IMR-90 (cell line): Measurements from ENCODE around the gene SOX1. TPM values are rescaled to one million over a fixed set of nuclear protein-coding genes. Genes with fewer than 3 reads are reported as not detected.

ENCODE experiments used
- ATAC-seq: fragments of 200-7000 bp; cut with Tn5 transposase; 2 replicates; pipeline ENCODE4 v1.9.1; 2020; ENCODE audit warnings: low read depth, mild to moderate bottlenecking, moderate library complexity
- BruUV-seq: library from RNA; stranded (reverse); fragments of 400-500 nt; replicated peaks from 2 replicates; lab custom pipeline; 2021; lab: Mats Ljungman, UMichigan
- CTCF ChIA-PET: fragments of 300-600 bp; formaldehyde crosslinking; extraction: SDS; loops from one replicate; lab custom pipeline; 2021; ENCODE audit warnings: antibody characterized with exemption; lab: Yijun Ruan, JAX
- POLR2A ChIA-PET: fragments of 300-600 bp; sonication (Branson Sonifier 250); formaldehyde crosslinking; loops from one replicate; lab custom pipeline; 2022; ENCODE audit warnings: antibody characterized with exemption; ENCODE audit not compliant: unreplicated experiment; lab: Charles Lee
- DNase-seq: peaks from one replicate; pipeline ENCODE4 v3.0.0; 2013
- H2AFZ ChIP-seq: replicated peaks from 2 replicates; pipeline ENCODE3; 2013; ENCODE audit warnings: low read length, mild to moderate bottlenecking; ENCODE audit not compliant: poor library complexity
- H2AK5ac ChIP-seq: 2 replicates; pipeline ENCODE4 v1.6.1; 2013; ENCODE audit warnings: low read depth, low read length, inconsistent platforms
- H2AK9ac ChIP-seq: replicated peaks from 2 replicates; pipeline ENCODE3; 2013; ENCODE audit warnings: mild to moderate bottlenecking, low read depth, low read length, moderate library complexity; ENCODE audit not compliant: poor library complexity
- H2BK120ac ChIP-seq: 2 replicates; pipeline ENCODE4 v1.6.1; 2013; ENCODE audit warnings: low read depth, low read length, inconsistent platforms
- H2BK15ac ChIP-seq: 3 replicates; pipeline ENCODE4 v1.6.1; 2013; ENCODE audit warnings: low read depth, low read length, inconsistent platforms
- H2BK20ac ChIP-seq: 2 replicates; pipeline ENCODE4 v1.6.1; 2013; ENCODE audit warnings: low read depth, mild to moderate bottlenecking, inconsistent platforms, low read length, moderate library complexity
- H2BK5ac ChIP-seq: 2 replicates; pipeline ENCODE4 v1.6.1; 2013; ENCODE audit warnings: mild to moderate bottlenecking, low read depth, low read length, inconsistent platforms; ENCODE audit not compliant: poor library complexity, severe bottlenecking
- H3K14ac ChIP-seq: replicated peaks from 2 replicates; pipeline ENCODE4 v1.6.1; 2013; ENCODE audit warnings: low read depth, low read length, inconsistent platforms
- H3K18ac ChIP-seq: 2 replicates; pipeline ENCODE4 v1.6.1; 2013; ENCODE audit warnings: low read depth, low read length, control low read depth
- H3K23ac ChIP-seq: 2 replicates; pipeline ENCODE4 v1.6.1; 2013; ENCODE audit warnings: low read depth, low read length, inconsistent platforms
- H3K27ac ChIP-seq: 2 replicates; pipeline ENCODE4 v1.5.1; 2013; ENCODE audit warnings: mild to moderate bottlenecking, control low read depth, low read length; ENCODE audit not compliant: insufficient read depth
- H3K27me3 ChIP-seq: 2 replicates; pipeline ENCODE4 v1.6.1; 2013; ENCODE audit warnings: low read length; ENCODE audit not compliant: control insufficient read depth, insufficient read depth
- H3K36me3 ChIP-seq: 2 replicates; pipeline ENCODE4 v1.6.1; 2013; ENCODE audit warnings: low read length, mixed read lengths; ENCODE audit not compliant: control insufficient read depth, insufficient read depth
- H3K4ac ChIP-seq: 2 replicates; pipeline ENCODE4 v1.6.1; 2013; ENCODE audit warnings: low read depth, low read length, inconsistent platforms
- H3K4me1 ChIP-seq: 2 replicates; pipeline ENCODE4 v1.6.1; 2013; ENCODE audit warnings: low read length, mixed read lengths; ENCODE audit not compliant: control insufficient read depth, insufficient read depth
- H3K4me2 ChIP-seq: 2 replicates; pipeline ENCODE4 v1.6.1; 2013; ENCODE audit warnings: low read depth, mild to moderate bottlenecking, control low read depth, low read length, moderate library complexity
- H3K4me3 ChIP-seq: 2 replicates; pipeline ENCODE4 v1.5.1; 2013; ENCODE audit warnings: low read depth, mild to moderate bottlenecking, control low read depth, low read length, moderate library complexity; ENCODE audit not compliant: insufficient read depth
- H3K56ac ChIP-seq: 2 replicates; pipeline ENCODE4 v1.6.1; 2013; ENCODE audit warnings: low read length, inconsistent platforms; ENCODE audit not compliant: insufficient read depth; ENCODE audit errors: extremely low read depth
- H3K79me1 ChIP-seq, 2 experiments: 2 replicates each; pipeline ENCODE4 v1.6.1; 2013; ENCODE audit warnings: low read length in 2 of 2, inconsistent platforms in 1 of 2, low read depth in 1 of 2
- H3K9ac ChIP-seq: 2 replicates; pipeline ENCODE4 v1.6.1; 2013; ENCODE audit warnings: low read depth, low read length, control low read depth
- H3K9me1 ChIP-seq: 2 replicates; pipeline ENCODE4 v1.6.1; 2013; ENCODE audit warnings: low read length, inconsistent platforms; ENCODE audit not compliant: insufficient read depth
- H3K9me3 ChIP-seq: 2 replicates; pipeline ENCODE4 v1.6.1; 2013; ENCODE audit warnings: low read length; ENCODE audit not compliant: control insufficient read depth, insufficient read depth
- H4K20me1 ChIP-seq: 2 replicates; pipeline ENCODE4 v1.6.1; 2013; ENCODE audit warnings: low read length, inconsistent platforms; ENCODE audit not compliant: insufficient read depth
- H4K5ac ChIP-seq: 2 replicates; pipeline ENCODE4 v1.6.1; 2013; ENCODE audit warnings: mild to moderate bottlenecking, low read depth, low read length, control low read depth
- H4K8ac ChIP-seq, 2 experiments: 2 replicates each; pipeline ENCODE4 v1.6.1; 2013; ENCODE audit warnings: low read depth in 2 of 2, low read length in 2 of 2, control low read depth in 1 of 2, inconsistent platforms in 1 of 2
- H4K91ac ChIP-seq: 2 replicates; pipeline ENCODE4 v1.6.1; 2013; ENCODE audit warnings: low read depth, low read length, inconsistent platforms; ENCODE audit not compliant: insufficient read depth
- BHLHE40 ChIP-seq: fragments of 150-350 bp; IDR thresholded peaks from 2 replicates; pipeline ENCODE4 v1.6.1; 2016; ENCODE audit warnings: mild to moderate bottlenecking, low read depth, low read length
- CEBPB ChIP-seq: IDR thresholded peaks from 2 replicates; pipeline ENCODE4 v1.6.1; 2012; ENCODE audit warnings: low read depth, low read length, improper control_type of control experiment
- CHD1 ChIP-seq: IDR thresholded peaks from 2 replicates; pipeline ENCODE4 v1.6.1; 2012; ENCODE audit warnings: low read depth, low read length, improper control_type of control experiment
- CTCF ChIP-seq: conservative IDR thresholded peaks from 2 replicates; pipeline ENCODE4 v1.5.1; 2012; ENCODE audit warnings: mild to moderate bottlenecking, low read depth, low read length, improper control_type of control experiment
- ELK1 ChIP-seq: fragments of 150-350 bp; IDR thresholded peaks from 2 replicates; pipeline ENCODE4 v1.6.1; 2016; ENCODE audit warnings: low read depth, mild to moderate bottlenecking, low read length, moderate library complexity, borderline replicate concordance
- MAFK ChIP-seq: IDR thresholded peaks from 2 replicates; pipeline ENCODE4 v1.6.1; 2012; ENCODE audit warnings: low read depth, low read length, improper control_type of control experiment
- MAZ ChIP-seq: IDR thresholded peaks from 2 replicates; pipeline ENCODE4 v1.6.1; 2012; ENCODE audit warnings: low read depth, mild to moderate bottlenecking, low read length, improper control_type of control experiment, moderate library complexity, borderline replicate concordance
- MXI1 ChIP-seq: IDR thresholded peaks from 2 replicates; pipeline ENCODE4 v1.6.1; 2012; ENCODE audit warnings: low read depth, mild to moderate bottlenecking, low read length, moderate library complexity, borderline replicate concordance
- NFE2L2 ChIP-seq: fragments of 150-350 bp; IDR thresholded peaks from 2 replicates; pipeline ENCODE4 v1.6.1; 2016; ENCODE audit warnings: low read depth, mild to moderate bottlenecking, low read length
- POLR2A ChIP-seq: IDR thresholded peaks from 2 replicates; pipeline ENCODE4 v1.6.1; 2012; ENCODE audit warnings: mild to moderate bottlenecking, low read depth, low read length
- RCOR1 ChIP-seq: IDR thresholded peaks from 2 replicates; pipeline ENCODE4 v1.6.1; 2012; ENCODE audit warnings: mild to moderate bottlenecking, low read length, improper control_type of control experiment; ENCODE audit not compliant: insufficient replicate concordance
- RFX5 ChIP-seq: IDR thresholded peaks from 2 replicates; pipeline ENCODE4 v1.8.0; 2012; ENCODE audit warnings: low read depth, mild to moderate bottlenecking, low read length, moderate library complexity
- SMC3 ChIP-seq: fragments of 150-350 bp; IDR thresholded peaks from 2 replicates; pipeline ENCODE4 v1.6.1; 2016; ENCODE audit warnings: low read depth, mild to moderate bottlenecking, antibody characterized with exemption, low read length, moderate library complexity
- WGBS, 2 experiments: methylation state at CpG; one replicate each; pipeline versions ENCODE4 v1.1.5 to v1.1.7; 2013; ENCODE audit warnings: missing lambda C conversion rate in 2 of 2; ENCODE audit not compliant: insufficient read length in 1 of 2; ENCODE audit errors: extremely low coverage in 2 of 2; 5-methylcytosine and 5-hydroxymethylcytosine counted together
- dilution Hi-C: fragments of 300-500 bp; cut with HindIII; formaldehyde crosslinking; loops from one replicate; pipeline ENCODE4 v1.14.3; 2018; ENCODE audit warnings: low sequenced_read_pairs; ENCODE audit not compliant: unreplicated experiment
- in situ Hi-C: fragments of 300-500 bp; cut with MboI; formaldehyde crosslinking; loops from 3 replicates; pipeline ENCODE4 v1.14.3; 2019; ENCODE audit warnings: low sequenced_read_pairs, inconsistent platforms, mixed read lengths
- intact Hi-C: fragments of 100-400 bp; cut with micrococcal nuclease; formaldehyde crosslinking; loops from 2 replicates; pipeline ENCODE4 v1.10.0; 2022
- polyA plus RNA-seq, 3 experiments: library from polyadenylated mRNA; depleted of rRNA; stranded (reverse); fragments of >200 nt; gene quantifications; 2 replicates each; pipeline ENCODE4 v1.2.3, GENCODE V29; 2012; ENCODE audit warnings: low replicate concordance in 1 of 3
- total RNA-seq: library from RNA; depleted of rRNA; stranded (reverse); fragments of >200 nt; gene quantifications from 2 replicates; pipeline ENCODE4 v1.2.3, GENCODE V29; 2012

SOX1 gene
- total and polyA plus RNA-seq, 2 of the 4 experiments (the other 2 are of a cell fraction), result not detected

GRCh38 chr13:112034231-112034630, 32.7 kb upstream of the SOX1 start (continued):
- no peak for TF ChIP-seq ELK1
- no peak for TF ChIP-seq BHLHE40

- H4K91ac ChIP-seq, result no peak overlapping the region
- ChIA-PET POLR2A (no interaction called here), CTCF (no interaction called here)
- no peak overlapping the region for H2AK5ac ChIP-seq
- H4K8ac ChIP-seq, result no peak overlapping the region
- no peak overlapping the region for H2BK5ac ChIP-seq
- no peak overlapping the region for H2AK9ac ChIP-seq
- intact Hi-C loops (no loop called here), dilution Hi-C loops (no loop called here), in situ Hi-C loops (no loop called here)
- no peak overlapping the region for H2BK20ac ChIP-seq
- BruUV-seq, result no TSS peak
- WGBS, 2 experiments, result no CpG with 5 or more reads among the region's 6 CpGs
- no peak overlapping the region for H3K27ac ChIP-seq
- H3K36me3 ChIP-seq, result no peaks in the 10 kb centered on the region
- no peak for DNase-seq
- ATAC-seq, result no peak
- no peak overlapping the region for H2AFZ ChIP-seq
- peaks cover 46% of the 10 kb centered on the region for H3K9me3 ChIP-seq
- H3K79me1 ChIP-seq, result no peaks in the 10 kb centered on the region
- no peaks in the 10 kb centered on the region for H3K9me1 ChIP-seq
- H3K18ac ChIP-seq, result no peak overlapping the region
- H4K5ac ChIP-seq, result no peak overlapping the region
- H3K23ac ChIP-seq, result no peak overlapping the region
- H3K4me2 ChIP-seq, result no peak overlapping the region
- no peaks in the 10 kb centered on the region for H3K27me3 ChIP-seq
- H3K4ac ChIP-seq, result no peak overlapping the region
- H3K4me1 ChIP-seq, result no peaks in the 10 kb centered on the region
- no peak overlapping the region for H3K4me3 ChIP-seq
- H4K20me1 ChIP-seq, result no peaks in the 10 kb centered on the region
- H3K9ac ChIP-seq, result no peak overlapping the region
- H3K14ac ChIP-seq, result no peak overlapping the region
- no peak overlapping the region for H2BK15ac ChIP-seq
- H2BK120ac ChIP-seq, result no peak overlapping the region
- no peak overlapping the region for H3K56ac ChIP-seq
- no peak for TF ChIP-seq POLR2A
- no peak for TF ChIP-seq SMC3
- TF ChIP-seq CHD1, result no peak
- no peak for TF ChIP-seq MXI1
- no peak for TF ChIP-seq CEBPB
- TF ChIP-seq ELK1, result no peak
- TF ChIP-seq MAFK, result no peak
- no peak for TF ChIP-seq RCOR1
- TF ChIP-seq NFE2L2, result no peak
- TF ChIP-seq BHLHE40, result no peak
- no peak for TF ChIP-seq RFX5
- TF ChIP-seq CTCF, result no peak
- no peak for TF ChIP-seq MAZ
Measured at GRCh38 chr13:112034846-112035245, 32.1 kb upstream of the SOX1 start.
